SU-DHL-6 (cell line): ENCODE data around the gene PCDHB13.
"Not testable (repeated sequence)": the region's sequence is repeated elsewhere in the genome, so short reads cannot be mapped to it uniquely, and the experiment has no call there.

ENCODE experiments used
- H2AFZ ChIP-seq: fragments of 200-600 bp; sonication (generic); 2 replicates; pipeline ENCODE4 v1.6.1; 2014; ENCODE audit warnings: low read depth, mild to moderate bottlenecking, moderate library complexity, mixed read lengths, antibody characterized with exemption, low read length; ENCODE audit not compliant: severe bottlenecking
- H3F3A ChIP-seq: fragments of 200-600 bp; shearing (Covaris generic); 2 replicates; pipeline ENCODE4 v1.6.0; 2016; ENCODE audit warnings: antibody characterized with exemption, mild to moderate bottlenecking; ENCODE audit not compliant: insufficient read depth
- H3K27ac ChIP-seq: fragments of 200-600 bp; sonication (generic); 2 replicates; pipeline ENCODE4 v1.5.1; 2016; ENCODE audit warnings: low read depth, mild to moderate bottlenecking, low read length, moderate library complexity, mixed read lengths
- H3K27me3 ChIP-seq: fragments of 200-600 bp; sonication (generic), shearing (Covaris generic); 2 replicates; pipeline ENCODE4 v1.6.0; 2014; ENCODE audit warnings: mild to moderate bottlenecking, low read length
- H3K36me3 ChIP-seq: fragments of 200-600 bp; sonication (generic); 2 replicates; pipeline ENCODE4 v1.6.1; 2014; ENCODE audit warnings: mild to moderate bottlenecking, low read length, mixed read lengths
- H3K4me2 ChIP-seq: fragments of 300-600, 200-600 bp; shearing (Covaris generic), sonication (generic); 2 replicates; pipeline ENCODE4 v1.6.0; 2014; ENCODE audit warnings: low read length, low read depth, mild to moderate bottlenecking; ENCODE audit not compliant: poor library complexity, severe bottlenecking
- H3K4me3 ChIP-seq: fragments of 200-600 bp; sonication (generic); 2 replicates; pipeline ENCODE4 v1.5.1; 2014; ENCODE audit warnings: antibody characterized with exemption, low read length, mild to moderate bottlenecking, mixed read lengths; ENCODE audit not compliant: insufficient read depth, poor library complexity, severe bottlenecking
- H3K79me2 ChIP-seq: fragments of 200-600 bp; sonication (generic); 2 replicates; pipeline ENCODE4 v1.6.1; 2014; ENCODE audit warnings: mild to moderate bottlenecking, low read length, moderate library complexity; ENCODE audit not compliant: insufficient read depth
- H3K9ac ChIP-seq: fragments of 200-600 bp; sonication (generic); 2 replicates; pipeline ENCODE4 v1.7.0; 2014; ENCODE audit warnings: mild to moderate bottlenecking, low read length
- H3K9me2 ChIP-seq: fragments of 200-600 bp; sonication (generic); replicated peaks from 2 replicates; pipeline ENCODE4 v1.6.1; 2014; ENCODE audit warnings: low read length; ENCODE audit not compliant: insufficient read depth
- H3K9me3 ChIP-seq: fragments of 200-600 bp; sonication (generic); 2 replicates; pipeline ENCODE4 v1.6.1; 2014; ENCODE audit warnings: low read length, mixed read lengths; ENCODE audit not compliant: insufficient read depth
- H4K20me1 ChIP-seq: fragments of 200-600 bp; sonication (generic); 2 replicates; pipeline ENCODE4 v1.6.1; 2014; ENCODE audit warnings: low read depth, mild to moderate bottlenecking, antibody characterized with exemption, low read length, moderate library complexity, mixed read lengths
- CTCF ChIP-seq: fragments of 200-600 bp; sonication (generic); IDR thresholded peaks from one replicate; pipeline ENCODE4 v1.5.1; 2017; ENCODE audit warnings: antibody characterized with exemption, mild to moderate bottlenecking, low read length, moderate library complexity; ENCODE audit not compliant: insufficient read depth, poor library complexity, severe bottlenecking
- EZH2phosphoT487 ChIP-seq: fragments of 200-600 bp; sonication (generic), shearing (Covaris generic); conservative IDR thresholded peaks from 2 replicates; pipeline ENCODE4 v1.6.1; 2018; ENCODE audit warnings: mild to moderate bottlenecking, antibody characterized with exemption, low read length, moderate library complexity, mixed read lengths

The PCDHB13 gene

GRCh38 chr5:141186897-141187512, 26.7 kb upstream of the PCDHB13 start, which contains the start of gene PCDHB9:
PCDHB9 (plus strand) TSS chr5:141187161; CDS start chr5:141187319, 158 bp downstream.
- Histone ChIP-seq H3K79me2 (no peaks in the 10 kb centered on the region), H3K9ac (peak within 1 kb of the TSS; percentile 33; the same call in 1 of the 2 replicates), H2AFZ (peak within 1 kb of the TSS; percentile 80), H4K20me1 (no peaks in the 10 kb centered on the region), H3K4me3 (no peak within 1 kb of the TSS), H3K9me2 (no peaks in the 10 kb centered on the region), H3K36me3 (no peaks in the 10 kb centered on the region), H3K27me3 (no peaks in the 10 kb centered on the region), H3K4me2 (peak within 1 kb of the TSS; percentile 58), H3K9me3 (no peaks in the 10 kb centered on the region), H3F3A (no peaks in the 10 kb centered on the region), H3K27ac (no peak within 1 kb of the TSS)
- TF ChIP-seq CTCF (peak; percentile 98), EZH2phosphoT487 (no peak)

- not testable (repeated sequence) for H3K4me3 ChIP-seq, H3K9me2 ChIP-seq, H4K20me1 ChIP-seq, H3K27ac ChIP-seq, H3K4me2 ChIP-seq, H3K27me3 ChIP-seq, H3K36me3 ChIP-seq, H3K9me3 ChIP-seq, H3K9ac ChIP-seq, H3K79me2 ChIP-seq, H3F3A ChIP-seq, H2AFZ ChIP-seq
Measured at GRCh38 chr5:141188682-141189081, 25.0 kb upstream of the PCDHB13 start.

- not testable (repeated sequence) for H3K36me3 ChIP-seq, H3F3A ChIP-seq, H3K9me2 ChIP-seq, H4K20me1 ChIP-seq, H2AFZ ChIP-seq, H3K9ac ChIP-seq, H3K4me3 ChIP-seq, H3K27ac ChIP-seq, H3K9me3 ChIP-seq, H3K4me2 ChIP-seq, H3K79me2 ChIP-seq, H3K27me3 ChIP-seq
Measured at GRCh38 chr5:141189131-141189530, 24.6 kb upstream of the PCDHB13 start.

GRCh38 chr5:141192110-141192725, 21.5 kb upstream of the PCDHB13 start, which contains the start of gene PCDHB10:
PCDHB10 (plus strand) TSS chr5:141192353; CDS start chr5:141192553, 200 bp downstream.
- no peaks in the 10 kb centered on the region for H3K36me3 ChIP-seq
- no peaks in the 10 kb centered on the region for H3F3A ChIP-seq
- no peak for TF ChIP-seq EZH2phosphoT487
- peak; percentile 78 for TF ChIP-seq CTCF
- H4K20me1 ChIP-seq, result no peaks in the 10 kb centered on the region
- no peak within 1 kb of the TSS for H3K4me2 ChIP-seq
- no peaks in the 10 kb centered on the region for H3K9me2 ChIP-seq
- no peak within 1 kb of the TSS for H3K4me3 ChIP-seq
- peaks cover 15% of the 10 kb centered on the region for H3K9me3 ChIP-seq
- H3K9ac ChIP-seq, result no peak within 1 kb of the TSS
- H2AFZ ChIP-seq, result no peak within 1 kb of the TSS
- no peaks in the 10 kb centered on the region for H3K27me3 ChIP-seq
- H3K27ac ChIP-seq, result no peak within 1 kb of the TSS
- no peaks in the 10 kb centered on the region for H3K79me2 ChIP-seq

GRCh38 chr5:141194332-141194731, 19.4 kb upstream of the PCDHB13 start:
- H3F3A ChIP-seq, H3K27me3 ChIP-seq, H3K4me3 ChIP-seq, H3K4me2 ChIP-seq, H3K36me3 ChIP-seq, H3K27ac ChIP-seq, H3K79me2 ChIP-seq, H4K20me1 ChIP-seq, H2AFZ ChIP-seq, H3K9me2 ChIP-seq, H3K9ac ChIP-seq: not testable (repeated sequence)
- H3K9me3 ChIP-seq, result peaks cover 19% of the 10 kb centered on the region
